ENCODE results near the gene CLGN. TPM values are rescaled to one million over a fixed set of nuclear protein-coding genes. Genes with fewer than 3 reads are reported as not detected.

The CLGN gene
- total RNA-seq, 1 donor from 2014 or later = 37.8 TPM

- no peak for DNase-seq (ENCODE audit: low spot score)
- Histone ChIP-seq H3K36me3 (no peaks in the 10 kb centered on the region), H3K4me2 (no peak overlapping the region), H3K4me3 (no peak overlapping the region), H2AFZ (replicated peaks) (no peak overlapping the region), H3K27me3 (peaks cover 21% of the 10 kb centered on the region), H3K79me2 (ENCODE audit: low read depth) (no peaks in the 10 kb centered on the region), H4K20me1 (ENCODE audit: low read depth) (no peaks in the 10 kb centered on the region), H3F3A (ENCODE audit: low read depth) (peaks cover 2% of the 10 kb centered on the region), H3K9me3 (ENCODE audit: low read depth) (no peaks in the 10 kb centered on the region), H3K4me1 (peaks cover 4% of the 10 kb centered on the region), H3K27ac (no peak overlapping the region), H3K9ac (no peak overlapping the region)
- H3K27ac Mint-ChIP-seq = no peak overlapping the region
- no peaks in the 10 kb centered on the region for H3K9me3 Mint-ChIP-seq
- H3K36me3 Mint-ChIP-seq = no peaks in the 10 kb centered on the region
- no peaks in the 10 kb centered on the region for H3K4me1 Mint-ChIP-seq
- TF ChIP-seq CTCF (IDR thresholded peaks at IDR 0.05) (no peak), EZH2phosphoT487 (IDR thresholded peaks at IDR 0.05) (no peak), EZH2 (IDR thresholded peaks at IDR 0.05) (no peak)
- peaks cover 5% of the 10 kb centered on the region for H3K27me3 Mint-ChIP-seq (ENCODE audit: insufficient read depth, low read depth)
- no peak overlapping the region for H3K4me3 Mint-ChIP-seq
Observed at GRCh38 chr4:140363558-140363957, 63.9 kb downstream of the CLGN start.

- TF ChIP-seq EZH2 (IDR thresholded peaks at IDR 0.05) = no peak
- no peak for TF ChIP-seq EZH2phosphoT487 (IDR thresholded peaks at IDR 0.05)
- TF ChIP-seq CTCF (IDR thresholded peaks at IDR 0.05) = no peak
- Histone ChIP-seq H4K20me1 (ENCODE audit: low read depth) (no peaks in the 10 kb centered on the region), H3K4me2 (no peak overlapping the region), H2AFZ (replicated peaks) (no peak overlapping the region), H3K79me2 (ENCODE audit: low read depth) (no peaks in the 10 kb centered on the region), H3K36me3 (no peaks in the 10 kb centered on the region), H3K4me1 (peaks cover 9% of the 10 kb centered on the region), H3K9ac (no peak overlapping the region), H3K4me3 (no peak overlapping the region), H3F3A (ENCODE audit: low read depth) (peaks cover 7% of the 10 kb centered on the region), H3K27me3 (peaks cover 21% of the 10 kb centered on the region), H3K27ac (no peak overlapping the region), H3K9me3 (ENCODE audit: low read depth) (no peaks in the 10 kb centered on the region)
- Mint-ChIP-seq H3K27ac (no peak overlapping the region), H3K4me1 (no peaks in the 10 kb centered on the region), H3K36me3 (no peaks in the 10 kb centered on the region), H3K4me3 (no peak overlapping the region), H3K27me3 (ENCODE audit: insufficient read depth, low read depth) (peaks cover 5% of the 10 kb centered on the region), H3K9me3 (no peaks in the 10 kb centered on the region)
- no peak for DNase-seq (ENCODE audit: low spot score)
Observed at GRCh38 chr4:140363051-140363450, 64.4 kb downstream of the CLGN start.

- H3K79me2 ChIP-seq (ENCODE audit: low read depth) = no peaks in the 10 kb centered on the region
- no peak overlapping the region for H3K9ac ChIP-seq
- peaks cover 18% of the 10 kb centered on the region for H3F3A ChIP-seq (ENCODE audit: low read depth)
- no peaks in the 10 kb centered on the region for H3K36me3 Mint-ChIP-seq
- H3K27me3 Mint-ChIP-seq (ENCODE audit: insufficient read depth, low read depth) = peaks cover 3% of the 10 kb centered on the region
- H3K4me1 ChIP-seq = peaks cover 19% of the 10 kb centered on the region
- no peaks in the 10 kb centered on the region for H3K36me3 ChIP-seq
- DNase-seq (ENCODE audit: low spot score) = no peak
- H4K20me1 ChIP-seq (ENCODE audit: low read depth) = no peaks in the 10 kb centered on the region
- H3K27me3 ChIP-seq = peaks cover 21% of the 10 kb centered on the region
- H3K4me1 Mint-ChIP-seq = peaks cover 3% of the 10 kb centered on the region
- no peak overlapping the region for H3K4me3 ChIP-seq
- no peak overlapping the region for H3K27ac Mint-ChIP-seq
- H3K9me3 Mint-ChIP-seq = no peaks in the 10 kb centered on the region
- H3K4me2 ChIP-seq = no peak overlapping the region
- H3K9me3 ChIP-seq (ENCODE audit: low read depth) = no peaks in the 10 kb centered on the region
- no peak for TF ChIP-seq CTCF (IDR thresholded peaks at IDR 0.05)
- TF ChIP-seq EZH2phosphoT487 (IDR thresholded peaks at IDR 0.05) = no peak
- TF ChIP-seq EZH2 (IDR thresholded peaks at IDR 0.05) = no peak
- no peak overlapping the region for H3K4me3 Mint-ChIP-seq
- no peak overlapping the region for H2AFZ ChIP-seq (replicated peaks)
- no peak overlapping the region for H3K27ac ChIP-seq
Observed at GRCh38 chr4:140361099-140361498, 66.3 kb downstream of the CLGN start.
